Measurements from ENCODE around the gene FAAH2. TPM values are rescaled to one million over a fixed set of nuclear protein-coding genes. Genes with fewer than 3 reads are reported as not detected.

The FAAH2 gene
- total RNA-seq, 1 donor from 2014 or later = 0.14 TPM

DNA sequence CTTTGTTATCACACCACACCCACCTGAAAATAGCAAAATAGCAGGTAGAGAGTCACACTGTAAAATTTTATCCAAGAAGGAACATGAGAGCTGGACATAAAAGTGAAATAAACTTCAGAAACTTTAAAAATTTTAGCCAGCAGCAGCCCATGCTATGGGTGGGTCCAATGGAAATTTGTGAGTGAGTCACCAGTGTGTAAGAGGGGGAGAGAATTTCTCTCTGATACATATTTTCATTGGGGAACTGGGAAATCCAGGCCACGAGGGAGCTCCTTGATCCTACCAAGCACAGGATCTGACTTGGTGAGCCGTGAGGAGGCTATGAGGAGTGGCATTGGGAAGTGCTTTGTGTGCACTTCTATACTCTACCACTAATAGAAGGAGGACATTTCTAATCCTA, 136.3 kb downstream of the FAAH2 start:
- TF ChIP-seq, protein P1, sequence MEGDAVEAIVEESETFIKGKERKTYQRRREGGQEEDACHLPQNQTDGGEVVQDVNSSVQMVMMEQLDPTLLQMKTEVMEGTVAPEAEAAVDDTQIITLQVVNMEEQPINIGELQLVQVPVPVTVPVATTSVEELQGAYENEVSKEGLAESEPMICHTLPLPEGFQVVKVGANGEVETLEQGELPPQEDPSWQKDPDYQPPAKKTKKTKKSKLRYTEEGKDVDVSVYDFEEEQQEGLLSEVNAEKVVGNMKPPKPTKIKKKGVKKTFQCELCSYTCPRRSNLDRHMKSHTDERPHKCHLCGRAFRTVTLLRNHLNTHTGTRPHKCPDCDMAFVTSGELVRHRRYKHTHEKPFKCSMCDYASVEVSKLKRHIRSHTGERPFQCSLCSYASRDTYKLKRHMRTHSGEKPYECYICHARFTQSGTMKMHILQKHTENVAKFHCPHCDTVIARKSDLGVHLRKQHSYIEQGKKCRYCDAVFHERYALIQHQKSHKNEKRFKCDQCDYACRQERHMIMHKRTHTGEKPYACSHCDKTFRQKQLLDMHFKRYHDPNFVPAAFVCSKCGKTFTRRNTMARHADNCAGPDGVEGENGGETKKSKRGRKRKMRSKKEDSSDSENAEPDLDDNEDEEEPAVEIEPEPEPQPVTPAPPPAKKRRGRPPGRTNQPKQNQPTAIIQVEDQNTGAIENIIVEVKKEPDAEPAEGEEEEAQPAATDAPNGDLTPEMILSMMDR (IDR thresholded peaks at IDR 0.05; ENCODE audit: borderline replicate concordance) = no peak

DNA sequence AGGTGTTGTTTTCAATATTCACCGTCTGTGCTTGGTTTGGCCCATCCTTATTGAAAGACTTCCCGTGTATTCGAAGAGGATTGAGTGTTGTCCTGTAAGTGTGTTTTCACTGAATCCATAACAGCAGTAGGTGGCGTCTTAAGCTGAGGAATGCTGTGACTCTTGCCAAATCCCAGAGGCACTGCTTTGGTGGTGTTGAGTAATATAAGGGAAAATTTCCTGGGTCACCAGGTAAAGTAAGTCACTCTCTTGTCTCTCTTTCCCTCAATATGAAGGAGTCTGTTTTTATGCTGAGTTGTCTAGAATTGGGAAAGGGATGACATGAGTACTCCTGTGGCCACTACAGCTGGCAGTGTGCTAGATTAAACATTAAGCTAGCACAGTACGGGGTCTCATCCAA, 158.6 kb downstream of the FAAH2 start:
- H3K27ac ChIP-seq (replicated peaks) = no peak overlapping the region
- peaks cover under 1% of the 10 kb centered on the region for H3K9me3 ChIP-seq (replicated peaks)
- no peaks in the 10 kb centered on the region for H3K36me3 ChIP-seq
- TF ChIP-seq, protein P1 (IDR thresholded peaks at IDR 0.05; ENCODE audit: borderline replicate concordance) = no peak
- DNase-seq = no peak
- intact Hi-C loops (cut with micrococcal nuclease) = no loop called here
- H3K4me3 ChIP-seq = no peak overlapping the region
- H3K4me1 ChIP-seq = no peaks in the 10 kb centered on the region
- H3K27me3 ChIP-seq (ENCODE audit: low read depth) = no peaks in the 10 kb centered on the region

More for the DNA sequence above, 136.3 kb downstream of the FAAH2 start:
- Histone ChIP-seq H3K27me3 (ENCODE audit: low read depth) (no peaks in the 10 kb centered on the region), H3K4me1 (no peaks in the 10 kb centered on the region), H3K9me3 (replicated peaks) (no peaks in the 10 kb centered on the region), H3K36me3 (no peaks in the 10 kb centered on the region), H3K4me3 (no peak overlapping the region), H3K27ac (replicated peaks) (no peak overlapping the region)
- intact Hi-C loops (cut with micrococcal nuclease) = no loop called here
- no peak for DNase-seq

DNA sequence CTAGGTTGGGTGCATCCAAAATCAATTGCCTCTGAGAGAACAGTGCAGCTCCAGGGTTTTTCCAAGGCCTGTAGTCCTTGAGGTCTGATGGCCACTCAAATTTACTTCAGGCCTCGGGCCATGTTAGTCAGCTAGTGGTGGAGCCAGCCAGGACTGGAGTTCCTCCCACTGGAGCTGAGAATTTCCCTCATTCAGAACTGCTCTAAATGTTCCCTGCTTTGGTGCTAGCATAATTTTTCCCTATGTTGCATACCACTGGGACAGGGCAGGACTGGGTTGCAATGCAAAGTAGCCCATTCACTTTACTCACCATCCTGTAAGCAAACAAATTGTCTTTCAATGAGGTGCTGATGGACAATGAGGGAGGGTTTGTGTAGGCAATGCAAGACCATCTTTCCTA, 159.3 kb downstream of the FAAH2 start:
- no peaks in the 10 kb centered on the region for H3K9me3 ChIP-seq (replicated peaks)
- no peak for DNase-seq
- intact Hi-C loops (cut with micrococcal nuclease) = no loop called here
- H3K27me3 ChIP-seq (ENCODE audit: low read depth) = no peaks in the 10 kb centered on the region
- H3K4me1 ChIP-seq = no peaks in the 10 kb centered on the region
- no peak overlapping the region for H3K4me3 ChIP-seq
- H3K36me3 ChIP-seq = no peaks in the 10 kb centered on the region
- TF ChIP-seq, protein P1 (IDR thresholded peaks at IDR 0.05; ENCODE audit: borderline replicate concordance) = no peak
- no peak overlapping the region for H3K27ac ChIP-seq (replicated peaks)

DNA sequence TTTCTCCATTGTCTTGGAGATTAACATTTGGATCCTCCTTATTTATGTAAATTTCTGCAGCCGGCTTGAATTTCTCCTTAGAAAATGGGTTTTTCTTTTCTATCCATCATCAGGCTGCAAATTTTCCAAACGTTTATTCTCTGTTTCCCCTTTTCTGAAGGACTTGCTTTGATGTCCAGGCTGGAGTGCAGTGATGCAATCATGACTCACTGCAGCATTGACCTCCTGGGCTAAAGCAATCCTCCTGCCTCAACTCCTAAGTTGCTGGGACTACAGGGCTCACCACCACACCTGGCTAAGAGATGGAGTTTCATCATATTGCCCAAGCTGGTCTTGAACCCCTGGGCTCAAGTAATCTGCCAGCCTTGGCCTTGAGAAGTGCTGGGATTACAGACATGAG, 161.3 kb downstream of the FAAH2 start:
- intact Hi-C loops (cut with micrococcal nuclease) = no loop called here
- no peaks in the 10 kb centered on the region for H3K36me3 ChIP-seq

DNA sequence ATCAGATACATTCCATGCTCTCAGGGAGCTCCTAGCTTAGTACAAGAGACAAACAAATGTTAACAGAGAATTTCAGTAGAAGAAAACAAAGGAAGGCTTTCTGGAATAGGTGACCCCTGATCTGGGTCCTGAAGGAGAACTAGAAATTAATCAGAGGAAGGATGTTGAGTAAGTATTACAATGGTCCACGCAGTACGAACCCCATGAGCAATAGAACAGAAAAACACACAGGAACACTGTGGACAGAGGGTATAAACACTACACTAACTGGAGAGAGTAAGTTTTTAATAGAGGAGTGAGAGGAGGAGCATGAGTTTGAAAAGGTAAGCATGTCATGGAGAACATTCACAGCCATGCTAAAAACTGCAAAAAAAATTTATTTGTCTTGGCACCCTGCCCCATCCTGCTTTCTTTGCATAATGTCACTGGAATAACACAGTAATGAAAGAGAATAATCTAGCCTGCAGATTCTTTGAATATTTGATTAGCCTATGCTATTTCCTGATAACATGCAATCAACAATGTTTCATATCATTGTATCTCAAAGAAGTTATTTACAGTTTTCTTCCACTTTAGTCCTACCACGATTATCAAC, 165.0 kb downstream of the FAAH2 start:
- Histone ChIP-seq H3K36me3 (no peaks in the 10 kb centered on the region), H3K27ac (replicated peaks) (no peak overlapping the region), H3K4me1 (no peaks in the 10 kb centered on the region), H3K9me3 (replicated peaks) (no peaks in the 10 kb centered on the region), H3K27me3 (ENCODE audit: low read depth) (no peaks in the 10 kb centered on the region), H3K4me3 (no peak overlapping the region)
- intact Hi-C loops (cut with micrococcal nuclease) = no loop called here
- DNase-seq = no peak
- TF ChIP-seq, protein P1 (IDR thresholded peaks at IDR 0.05; ENCODE audit: borderline replicate concordance) = no peak

More for the DNA sequence above, 161.3 kb downstream of the FAAH2 start:
- TF ChIP-seq, protein P1 (IDR thresholded peaks at IDR 0.05; ENCODE audit: borderline replicate concordance) = no peak
- no peaks in the 10 kb centered on the region for H3K4me1 ChIP-seq
- H3K27ac ChIP-seq (replicated peaks) = no peak overlapping the region
- no peak for DNase-seq
- H3K4me3 ChIP-seq = no peak overlapping the region
- H3K9me3 ChIP-seq (replicated peaks) = no peaks in the 10 kb centered on the region
- H3K27me3 ChIP-seq (ENCODE audit: low read depth) = no peaks in the 10 kb centered on the region

Measured in left ventricle myocardium inferior (tissue), 1 donor.